NT2/D1 (cell line): ENCODE measurements around the gene DENND5B.
"Not testable (repeated sequence)": the region's sequence is repeated elsewhere in the genome, so short reads cannot be mapped to it uniquely, and the experiment has no call there.

Experiments used
- DNase-seq: peaks from one replicate; pipeline ENCODE4 v3.0.0-alpha.2; 2011; ENCODE audit warnings: low read depth, low spot score
- H3K27me3 ChIP-seq: 2 replicates; pipeline ENCODE4 v1.6.0; 2011; ENCODE audit warnings: mild to moderate bottlenecking; ENCODE audit not compliant: insufficient read length, insufficient read depth
- H3K36me3 ChIP-seq: 2 replicates; pipeline ENCODE4 v1.6.1; 2011; ENCODE audit warnings: mild to moderate bottlenecking, low read length, mixed read lengths; ENCODE audit not compliant: insufficient read depth, insufficient read length
- H3K4me1 ChIP-seq: 2 replicates; pipeline ENCODE4 v1.5.1; 2011; ENCODE audit not compliant: insufficient read depth, insufficient read length
- H3K4me3 ChIP-seq: 2 replicates; pipeline ENCODE4 v1.5.1; 2011; ENCODE audit warnings: low read depth; ENCODE audit not compliant: insufficient read length
- H3K9ac ChIP-seq: 2 replicates; pipeline ENCODE4 v1.6.0; 2011; ENCODE audit warnings: low read depth; ENCODE audit not compliant: insufficient read length
- H3K9me3 ChIP-seq: 2 replicates; pipeline ENCODE4 v1.5.1; 2011; ENCODE audit warnings: mild to moderate bottlenecking, low read length; ENCODE audit not compliant: insufficient read depth
- SUZ12 ChIP-seq: IDR thresholded peaks from 2 replicates; pipeline ENCODE4 v1.6.1; 2011; ENCODE audit not compliant: insufficient read length, insufficient read depth; ENCODE audit errors: extremely low read depth
- YY1 ChIP-seq: IDR thresholded peaks from 2 replicates; pipeline ENCODE4 v1.6.1; 2011; ENCODE audit not compliant: insufficient read length, insufficient read depth
- ZNF274 ChIP-seq: IDR thresholded peaks from 2 replicates; pipeline ENCODE4 v1.6.1; 2011; ENCODE audit warnings: mild to moderate bottlenecking, low read depth, low read length

DENND5B gene

GRCh38 chr12:31582155-31582554, 8.8 kb downstream of the DENND5B start:
- H3K36me3 ChIP-seq = no peaks in the 10 kb centered on the region
- no peaks in the 10 kb centered on the region for H3K9me3 ChIP-seq
- no peaks in the 10 kb centered on the region for H3K27me3 ChIP-seq
- no peaks in the 10 kb centered on the region for H3K4me1 ChIP-seq
- no peak overlapping the region for H3K9ac ChIP-seq
- DNase-seq = no peak
- no peak for TF ChIP-seq SUZ12
- no peak for TF ChIP-seq ZNF274
- TF ChIP-seq YY1 = no peak
- no peak overlapping the region for H3K4me3 ChIP-seq

GRCh38 chr12:31578632-31579031, 12.3 kb downstream of the DENND5B start:
- H3K4me3 ChIP-seq = no peak overlapping the region
- no peak for TF ChIP-seq YY1
- no peak for TF ChIP-seq ZNF274
- no peak for TF ChIP-seq SUZ12
- H3K9ac ChIP-seq = no peak overlapping the region
- no peaks in the 10 kb centered on the region for H3K9me3 ChIP-seq
- H3K36me3 ChIP-seq = no peaks in the 10 kb centered on the region
- no peak for DNase-seq
- H3K27me3 ChIP-seq = no peaks in the 10 kb centered on the region
- no peaks in the 10 kb centered on the region for H3K4me1 ChIP-seq

- no peak for DNase-seq
- H3K27me3 ChIP-seq = no peaks in the 10 kb centered on the region
- H3K4me1 ChIP-seq = no peaks in the 10 kb centered on the region
- TF ChIP-seq SUZ12 (no peak), YY1 (no peak), ZNF274 (no peak)
- H3K4me3 ChIP-seq = no peak overlapping the region
- no peak overlapping the region for H3K9ac ChIP-seq
- no peaks in the 10 kb centered on the region for H3K36me3 ChIP-seq
- no peaks in the 10 kb centered on the region for H3K9me3 ChIP-seq
Measured at GRCh38 chr12:31574803-31575575, 15.9 kb downstream of the DENND5B start.

GRCh38 chr12:31574367-31574766, 16.6 kb downstream of the DENND5B start:
- H3K27me3 ChIP-seq, H3K36me3 ChIP-seq, H3K9ac ChIP-seq, H3K4me1 ChIP-seq, H3K4me3 ChIP-seq, H3K9me3 ChIP-seq, DNase-seq: not testable (repeated sequence)

GRCh38 chr12:31572900-31573600, 17.9 kb downstream of the DENND5B start:
- H3K4me3 ChIP-seq = no peak overlapping the region
- H3K9ac ChIP-seq = no peak overlapping the region
- no peaks in the 10 kb centered on the region for H3K4me1 ChIP-seq
- DNase-seq = no peak
- H3K9me3 ChIP-seq = no peaks in the 10 kb centered on the region
- H3K27me3 ChIP-seq = no peaks in the 10 kb centered on the region
- no peaks in the 10 kb centered on the region for H3K36me3 ChIP-seq
- TF ChIP-seq ZNF274 (no peak), SUZ12 (no peak), YY1 (no peak)

GRCh38 chr12:31570880-31571279, 20.1 kb downstream of the DENND5B start:
- Histone ChIP-seq H3K4me3 (no peak overlapping the region), H3K27me3 (no peaks in the 10 kb centered on the region), H3K4me1 (no peaks in the 10 kb centered on the region), H3K9ac (no peak overlapping the region), H3K36me3 (no peaks in the 10 kb centered on the region), H3K9me3 (no peaks in the 10 kb centered on the region)
- no peak for TF ChIP-seq YY1
- no peak for TF ChIP-seq ZNF274
- no peak for TF ChIP-seq SUZ12
- no peak for DNase-seq

GRCh38 chr12:31569517-31569916, 21.4 kb downstream of the DENND5B start:
- not testable (repeated sequence) for H3K9ac ChIP-seq, H3K9me3 ChIP-seq, H3K4me3 ChIP-seq, DNase-seq, H3K36me3 ChIP-seq, H3K4me1 ChIP-seq, H3K27me3 ChIP-seq
